PC-9 (cell line): ENCODE results near the gene NRXN2. TPM values are rescaled to one million over a fixed set of nuclear protein-coding genes. Genes with fewer than 3 reads are reported as not detected.

Source experiments
- BruUV-seq: library from RNA; stranded (reverse); fragments of 400-500 nt; replicated peaks from 2 replicates; lab custom pipeline; 2021; lab: Mats Ljungman, UMichigan
- CTCF ChIA-PET: fragments of 300-600 bp; sonication (Branson Sonifier 250); formaldehyde crosslinking; loops from one replicate; lab custom pipeline; 2022; ENCODE audit warnings: antibody characterized with exemption; lab: Charles Lee
- POLR2A ChIA-PET: fragments of 300-600 bp; sonication (Branson Sonifier 250); formaldehyde crosslinking; loops from one replicate; lab custom pipeline; 2022; ENCODE audit warnings: antibody characterized with exemption; ENCODE audit not compliant: unreplicated experiment; lab: Charles Lee
- DNase-seq, 2 experiments: peaks; one replicate each; pipeline versions ENCODE4 v3.0.0 to v3.0.0-alpha.2; 2015 to 2022; ENCODE audit warnings: mixed read lengths in 1 of 2
- H2AFZ ChIP-seq: fragments of 200-600 bp; sonication (generic); 2 replicates; pipeline ENCODE4 v1.8.1; 2017; ENCODE audit warnings: antibody characterized with exemption
- H3F3A ChIP-seq: fragments of 200-600 bp; sonication (generic); 2 replicates; pipeline ENCODE4 v1.8.1; 2017; ENCODE audit warnings: antibody characterized with exemption, mild to moderate bottlenecking, low read depth; ENCODE audit not compliant: insufficient read depth
- H3K27ac ChIP-seq: fragments of 200-600 bp; sonication (generic); 2 replicates; pipeline ENCODE4 v1.6.1; 2016; ENCODE audit warnings: mixed run types
- H3K27me3 ChIP-seq: fragments of 200-600 bp; sonication (generic); 2 replicates; pipeline ENCODE4 v1.6.1; 2016; ENCODE audit warnings: low read depth, mixed run types; ENCODE audit not compliant: insufficient read depth
- H3K36me3 ChIP-seq: fragments of 200-600 bp; sonication (generic); 2 replicates; pipeline ENCODE4 v1.6.1; 2016; ENCODE audit warnings: low read depth, mixed run types
- H3K4me1 ChIP-seq: fragments of 200-600 bp; sonication (generic); replicated peaks from 2 replicates; pipeline ENCODE4 v1.6.1; 2016; ENCODE audit warnings: mixed run types; ENCODE audit not compliant: insufficient read depth
- H3K4me2 ChIP-seq: fragments of 200-600 bp; sonication (generic); 2 replicates; pipeline ENCODE4 v1.6.1; 2017; ENCODE audit warnings: mixed run types
- H3K4me3 ChIP-seq: fragments of 200-600 bp; sonication (generic); 2 replicates; pipeline ENCODE4 v1.6.1; 2016; ENCODE audit warnings: mixed run types
- H3K79me2 ChIP-seq: fragments of 200-600 bp; sonication (generic); 2 replicates; pipeline ENCODE4 v1.6.1; 2017; ENCODE audit warnings: low read depth, mixed run types
- H3K9me2 ChIP-seq: fragments of 200-600 bp; sonication (generic); 2 replicates; pipeline ENCODE4 v1.8.1; 2017; ENCODE audit warnings: mild to moderate bottlenecking; ENCODE audit not compliant: insufficient read depth
- H3K9me3 ChIP-seq: fragments of 200-600 bp; sonication (generic); 2 replicates; pipeline ENCODE4 v1.8.1; 2016; ENCODE audit warnings: low read depth; ENCODE audit not compliant: insufficient read depth
- H4K20me1 ChIP-seq: fragments of 200-600 bp; sonication (generic); 2 replicates; pipeline ENCODE4 v1.8.1; 2017; ENCODE audit not compliant: insufficient read depth
- CTCF ChIP-seq: fragments of 200-600 bp; sonication (generic); conservative IDR thresholded peaks from 2 replicates; pipeline ENCODE4 v1.6.1; 2017; ENCODE audit warnings: mixed run types, antibody characterized with exemption, mild to moderate bottlenecking, moderate library complexity
- EZH2 ChIP-seq: fragments of 200-600 bp; sonication (generic); IDR thresholded peaks from 2 replicates; pipeline ENCODE4 v1.8.0; 2017; ENCODE audit warnings: antibody characterized with exemption, low read depth
- intact Hi-C: fragments of 100-400 bp; cut with micrococcal nuclease; formaldehyde crosslinking; loops from one replicate; pipeline ENCODE4 v1.10.0; 2022; ENCODE audit not compliant: unreplicated experiment
- total RNA-seq: library from RNA; stranded (reverse); gene quantifications from 2 replicates; pipeline ENCODE4 v1.2.3, GENCODE V29; 2021

Gene NRXN2
- total RNA-seq, 1 experiment from 2014 or later = not detected

- Histone ChIP-seq H3K4me1 (no peaks in the 10 kb centered on the region), H3K27ac (no peak overlapping the region), H3K9me2 (no peaks in the 10 kb centered on the region), H3K9me3 (no peaks in the 10 kb centered on the region), H2AFZ (no peak overlapping the region), H3K27me3 (peaks cover 85% of the 10 kb centered on the region), H3K4me3 (no peak overlapping the region), H3K4me2 (no peak overlapping the region), H3K79me2 (no peaks in the 10 kb centered on the region), H3F3A (no peaks in the 10 kb centered on the region), H4K20me1 (peaks cover 4% of the 10 kb centered on the region; the same call in 1 of the 2 replicates), H3K36me3 (no peaks in the 10 kb centered on the region)
- no TSS peak for BruUV-seq
- TF ChIP-seq EZH2 (no peak), CTCF (no peak)
- no peak for DNase-seq
- CTCF ChIA-PET = no interaction called here
- POLR2A ChIA-PET = no interaction called here
- intact Hi-C loops = no loop called here
Measured at GRCh38 chr11:64676261-64676615, 46.8 kb downstream of the NRXN2 start.

GRCh38 chr11:64675450-64676260, 47.3 kb downstream of the NRXN2 start:
- Histone ChIP-seq H3K4me1 (0 out of 2 replicates have a peak, but pooled peaks cover 4% of the 10 kb centered on the region), H3K9me2 (no peaks in the 10 kb centered on the region), H3K27ac (no peak overlapping the region), H3F3A (no peaks in the 10 kb centered on the region), H4K20me1 (peaks cover 4% of the 10 kb centered on the region; the same call in 1 of the 2 replicates), H3K79me2 (no peaks in the 10 kb centered on the region), H3K4me2 (no peak overlapping the region), H3K27me3 (peaks cover 87% of the 10 kb centered on the region), H3K9me3 (no peaks in the 10 kb centered on the region), H2AFZ (no peak overlapping the region), H3K36me3 (no peaks in the 10 kb centered on the region), H3K4me3 (no peak overlapping the region)
- ChIA-PET POLR2A (no interaction called here), CTCF (interaction anchor here (1.8 kb wide), 1 partner anchor 13 kb away, joined by 7 read pairs; no protein-coding TSS in a partner anchor)
- intact Hi-C loops = no loop called here
- no peak for DNase-seq
- BruUV-seq = no TSS peak
- no peak for TF ChIP-seq EZH2
- no peak for TF ChIP-seq CTCF

GRCh38 chr11:64674774-64675173, 48.2 kb downstream of the NRXN2 start:
- CTCF ChIA-PET = interaction anchor here (1.8 kb wide), 1 partner anchor 14 kb away, joined by 7 read pairs; no protein-coding TSS in a partner anchor
- H3K9me3 ChIP-seq = no peaks in the 10 kb centered on the region

More at GRCh38 chr11:64674774-64675173, 48.2 kb downstream of the NRXN2 start:
- no peak overlapping the region for H3K4me2 ChIP-seq
- H3K27ac ChIP-seq = no peak overlapping the region
- H3K27me3 ChIP-seq = peaks cover 87% of the 10 kb centered on the region
- peaks cover 4% of the 10 kb centered on the region; the same call in 1 of the 2 replicates for H4K20me1 ChIP-seq
- no peak overlapping the region for H3K4me3 ChIP-seq
- no peak for DNase-seq
- no peaks in the 10 kb centered on the region for H3K79me2 ChIP-seq
- no peak overlapping the region for H2AFZ ChIP-seq
- 0 out of 2 replicates have a peak, but pooled peaks cover 5% of the 10 kb centered on the region for H3K4me1 ChIP-seq
- no peak for TF ChIP-seq EZH2
- TF ChIP-seq CTCF = no peak
- no peaks in the 10 kb centered on the region for H3K9me2 ChIP-seq
- intact Hi-C loops = no loop called here
- no peaks in the 10 kb centered on the region for H3F3A ChIP-seq
- BruUV-seq = no TSS peak
- H3K36me3 ChIP-seq = no peaks in the 10 kb centered on the region
- POLR2A ChIA-PET = interaction anchor here (0.6 kb wide), 1 partner anchor 1548 kb away, joined by 18 read pairs; no protein-coding TSS in a partner anchor
